ENCODE measurements around the gene SH3TC2. TPM values are rescaled to one million over a fixed set of nuclear protein-coding genes. Genes with fewer than 3 reads are reported as not detected.

Gene SH3TC2
- total and polyA plus RNA-seq, 2 of the 4 experiments (the other 2 are of a cell fraction) = 3.4 to 7.9 TPM

GRCh38 chr5:148968311-148968710 is 94.6 kb downstream of the SH3TC2 start:
- Histone ChIP-seq H4K5ac (ENCODE audit: low read depth, low read length) (no peak overlapping the region), H4K20me1 (ENCODE audit: insufficient read depth, low read length) (no peaks in the 10 kb centered on the region), H3K56ac (ENCODE audit: extremely low read depth, insufficient read depth, low read length) (peak overlapping the region; percentile 23; the same call in 1 of the 2 replicates), H3K4me3 (ENCODE audit: insufficient read depth, low read depth, low read length) (no peak overlapping the region), H3K4me1 (ENCODE audit: control insufficient read depth, insufficient read depth, low read length) (peaks cover 19% of the 10 kb centered on the region), H3K9me3 (ENCODE audit: control insufficient read depth, insufficient read depth, low read length) (no peaks in the 10 kb centered on the region), H3K27ac (ENCODE audit: insufficient read depth, low read length) (no peak overlapping the region), H3K23ac (ENCODE audit: low read depth, low read length) (no peak overlapping the region), H3K27me3 (ENCODE audit: control insufficient read depth, insufficient read depth, low read length) (no peaks in the 10 kb centered on the region), H3K4me2 (ENCODE audit: low read depth, low read length) (no peak overlapping the region), H2BK120ac (ENCODE audit: low read depth, low read length) (peak overlapping the region; percentile 88), H2AK5ac (ENCODE audit: low read depth, low read length) (peak overlapping the region; percentile 26; the same call in 1 of the 2 replicates), H2BK5ac (ENCODE audit: low read depth, low read length, poor library complexity, severe bottlenecking) (no peak overlapping the region), H2BK20ac (ENCODE audit: low read depth, low read length) (peak overlapping the region; percentile 86), H3K79me1 (ENCODE audit: low read depth in 1 of 2, low read length in 2 of 2) (no peaks in the 10 kb centered on the region), H2BK15ac (ENCODE audit: low read depth, low read length) (peak overlapping the region; percentile 45; the same call in 1 of the 3 replicates), H4K8ac (ENCODE audit: low read depth in 2 of 2, low read length in 2 of 2) (peak overlapping the region in 1 of 2 experiments; percentile 47; a peak in 2 of 4 replicates), H3K9me1 (ENCODE audit: insufficient read depth, low read length) (peaks cover 19% of the 10 kb centered on the region), H2AK9ac (replicated peaks; ENCODE audit: low read depth, low read length, poor library complexity) (no peak overlapping the region), H3K9ac (ENCODE audit: low read depth, low read length) (no peak overlapping the region), H3K18ac (ENCODE audit: low read depth, low read length) (peak overlapping the region; percentile 13; the same call in 1 of the 2 replicates), H3K4ac (ENCODE audit: low read depth, low read length) (peak overlapping the region; percentile 31), H2AFZ (replicated peaks; ENCODE audit: low read length, poor library complexity) (no peak overlapping the region), H4K91ac (ENCODE audit: insufficient read depth, low read depth, low read length) (peak overlapping the region; percentile 60), H3K36me3 (ENCODE audit: control insufficient read depth, insufficient read depth, low read length) (no peaks in the 10 kb centered on the region), H3K14ac (replicated peaks; ENCODE audit: low read depth, low read length) (peak overlapping the region; percentile 24; the same call in 1 of the 2 replicates)
- intact Hi-C loops (cut with micrococcal nuclease) (no loop called here), dilution Hi-C loops (cut with HindIII; ENCODE audit: low sequenced_read_pairs, unreplicated experiment) (no loop called here), in situ Hi-C loops (cut with MboI; ENCODE audit: low sequenced_read_pairs) (no loop called here)
- WGBS, 2 experiments (ENCODE audit: extremely low coverage in 2 of 2, insufficient read length in 1 of 2) = 100% methylated on average over 1 of the region's 2 CpGs; no CpG with 5 or more reads in 1 of the 2 experiments
- DNase-seq (no peak), ATAC-seq (ENCODE audit: low read depth) (no peak)
- ChIA-PET CTCF (interaction anchor here (0.5 to 2.5 kb wide), 6 partner anchors 11 to 238 kb away, joined by 3 to 13 read pairs (median 3); no protein-coding TSS in a partner anchor), POLR2A (ENCODE audit: unreplicated experiment) (no interaction called here)
- TF ChIP-seq MXI1 (IDR thresholded peaks at IDR 0.05; ENCODE audit: borderline replicate concordance, low read depth, low read length) (no peak), RCOR1 (IDR thresholded peaks at IDR 0.05; ENCODE audit: insufficient replicate concordance, low read length) (no peak), RAD21 (IDR thresholded peaks at IDR 0.05; ENCODE audit: low read length) (no peak), MAZ (IDR thresholded peaks at IDR 0.05; ENCODE audit: borderline replicate concordance, low read depth, low read length) (no peak), SMC3 (IDR thresholded peaks at IDR 0.05; ENCODE audit: low read depth, low read length) (no peak), CEBPB (IDR thresholded peaks at IDR 0.05; ENCODE audit: low read depth, low read length) (no peak), MAFK (IDR thresholded peaks at IDR 0.05; ENCODE audit: low read depth, low read length) (no peak), CHD1 (IDR thresholded peaks at IDR 0.05; ENCODE audit: low read depth, low read length) (no peak), FOS (IDR thresholded peaks at IDR 0.05; ENCODE audit: low read depth, low read length) (no peak), POLR2A (IDR thresholded peaks at IDR 0.05; ENCODE audit: low read depth, low read length) (no peak), CTCF (conservative IDR thresholded peaks at IDR 0.05; ENCODE audit: low read depth, low read length) (no peak), NFE2L2 (IDR thresholded peaks at IDR 0.05; ENCODE audit: low read depth, low read length) (no peak)
- TF ChIP-seq, protein P1, sequence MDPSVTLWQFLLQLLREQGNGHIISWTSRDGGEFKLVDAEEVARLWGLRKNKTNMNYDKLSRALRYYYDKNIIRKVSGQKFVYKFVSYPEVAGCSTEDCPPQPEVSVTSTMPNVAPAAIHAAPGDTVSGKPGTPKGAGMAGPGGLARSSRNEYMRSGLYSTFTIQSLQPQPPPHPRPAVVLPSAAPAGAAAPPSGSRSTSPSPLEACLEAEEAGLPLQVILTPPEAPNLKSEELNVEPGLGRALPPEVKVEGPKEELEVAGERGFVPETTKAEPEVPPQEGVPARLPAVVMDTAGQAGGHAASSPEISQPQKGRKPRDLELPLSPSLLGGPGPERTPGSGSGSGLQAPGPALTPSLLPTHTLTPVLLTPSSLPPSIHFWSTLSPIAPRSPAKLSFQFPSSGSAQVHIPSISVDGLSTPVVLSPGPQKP (IDR thresholded peaks at IDR 0.05; ENCODE audit: borderline replicate concordance, low read depth, low read length) = no peak
- TF ChIP-seq, protein P2, sequence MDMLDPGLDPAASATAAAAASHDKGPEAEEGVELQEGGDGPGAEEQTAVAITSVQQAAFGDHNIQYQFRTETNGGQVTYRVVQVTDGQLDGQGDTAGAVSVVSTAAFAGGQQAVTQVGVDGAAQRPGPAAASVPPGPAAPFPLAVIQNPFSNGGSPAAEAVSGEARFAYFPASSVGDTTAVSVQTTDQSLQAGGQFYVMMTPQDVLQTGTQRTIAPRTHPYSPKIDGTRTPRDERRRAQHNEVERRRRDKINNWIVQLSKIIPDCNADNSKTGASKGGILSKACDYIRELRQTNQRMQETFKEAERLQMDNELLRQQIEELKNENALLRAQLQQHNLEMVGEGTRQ (IDR thresholded peaks at IDR 0.05; ENCODE audit: low read depth, low read length) = no peak
- no TSS peak for BruUV-seq (replicated peaks)

Measured in IMR-90 (cell line).